Activated T-cell treated with anti-CD3 and anti-CD28 coated beads, Interleukin-2, amount 50 U/mL, for 4 hours (primary cell): ENCODE results near the gene ZFPL1. TPM values are rescaled to one million over a fixed set of nuclear protein-coding genes. Genes with fewer than 3 reads are reported as not detected.

Experiments
- ATAC-seq, 2 donors: fragments of 200-7000 bp; cut with Tn5 transposase; one replicate each; pipeline ENCODE4 v1.10.0; 2021
- DNase-seq: peaks from one replicate; pipeline ENCODE4 v3.0.0-alpha.2; 2020
- H3K27me3 Mint-ChIP-seq: one replicate; pipeline ENCODE4 v1.8.0; 2021; ENCODE audit warnings: low read depth, mixed read lengths
- H3K36me3 Mint-ChIP-seq: one replicate; pipeline ENCODE4 v1.8.0; 2022; ENCODE audit warnings: mixed read lengths; ENCODE audit not compliant: insufficient read depth
- H3K4me1 Mint-ChIP-seq: one replicate; pipeline ENCODE4 v1.8.0; 2021; ENCODE audit warnings: low read depth, mixed read lengths
- H3K4me3 Mint-ChIP-seq: one replicate; pipeline ENCODE4 v1.8.0; 2021; ENCODE audit warnings: mild to moderate bottlenecking, moderate library complexity, mixed read lengths
- H3K9me3 Mint-ChIP-seq: one replicate; pipeline ENCODE4 v1.8.0; 2021; ENCODE audit warnings: mixed read lengths
- total RNA-seq, 3 donors: library from RNA; stranded (reverse); gene quantifications; one replicate each; pipeline ENCODE4 v1.2.1, GENCODE V29; 2021

Gene ZFPL1
- total RNA-seq, 3 donors from 2014 or later = 36.5 to 37.1 (median 36.6) TPM

- H3K36me3 Mint-ChIP-seq = peaks cover 16% of the 10 kb centered on the region
- ATAC-seq (no peak), DNase-seq (no peak)
- peaks cover 32% of the 10 kb centered on the region for H3K4me1 Mint-ChIP-seq
- H3K27me3 Mint-ChIP-seq = no peaks in the 10 kb centered on the region
- no peaks in the 10 kb centered on the region for H3K9me3 Mint-ChIP-seq
- H3K4me3 Mint-ChIP-seq = peak overlapping the region; percentile 99
Observed at GRCh38 chr11:65131895-65132237, 47.8 kb downstream of the ZFPL1 start.

GRCh38 chr11:65132238-65132987 lies 48.4 kb downstream of the ZFPL1 start:
- ATAC-seq (no peak), DNase-seq (no peak)
- H3K36me3 Mint-ChIP-seq = peaks cover 12% of the 10 kb centered on the region
- no peaks in the 10 kb centered on the region for H3K27me3 Mint-ChIP-seq
- peak overlapping the region; percentile 99 for H3K4me3 Mint-ChIP-seq
- peaks cover 35% of the 10 kb centered on the region for H3K4me1 Mint-ChIP-seq
- H3K9me3 Mint-ChIP-seq = no peaks in the 10 kb centered on the region

GRCh38 chr11:65132988-65133700 lies 49.1 kb downstream of the ZFPL1 start:
- Mint-ChIP-seq H3K9me3 (no peaks in the 10 kb centered on the region), H3K4me1 (peaks cover 37% of the 10 kb centered on the region), H3K36me3 (peaks cover 12% of the 10 kb centered on the region), H3K27me3 (no peaks in the 10 kb centered on the region), H3K4me3 (peak overlapping the region; percentile 99)
- DNase-seq (peak; percentile 44), ATAC-seq (no peak)

GRCh38 chr11:65133724-65134123 lies 49.7 kb downstream of the ZFPL1 start:
- H3K36me3 Mint-ChIP-seq = peaks cover 12% of the 10 kb centered on the region
- ATAC-seq (peak in 1 of 2 donors; percentile 1), DNase-seq (no peak)
- no peaks in the 10 kb centered on the region for H3K9me3 Mint-ChIP-seq
- no peaks in the 10 kb centered on the region for H3K27me3 Mint-ChIP-seq
- H3K4me3 Mint-ChIP-seq = peak overlapping the region; percentile 99
- peaks cover 37% of the 10 kb centered on the region for H3K4me1 Mint-ChIP-seq

GRCh38 chr11:65134240-65134951 lies 50.4 kb downstream of the ZFPL1 start, which contains the start of gene SYVN1:
Gene SYVN1 (minus strand): TSS chr11:65134519. CDS start chr11:65133601, 918 bp downstream.
- Mint-ChIP-seq H3K4me1 (peaks cover 37% of the 10 kb centered on the region), H3K27me3 (no peaks in the 10 kb centered on the region), H3K9me3 (no peaks in the 10 kb centered on the region), H3K36me3 (peaks cover 12% of the 10 kb centered on the region), H3K4me3 (peak within 1 kb of the TSS; percentile 99)
- DNase-seq (peak; percentile 88), ATAC-seq (peak; percentile 84 to 87)

GRCh38 chr11:65134952-65135632 lies 51.1 kb downstream of the ZFPL1 start:
- peaks cover 37% of the 10 kb centered on the region for H3K4me1 Mint-ChIP-seq
- peak; percentile 87 to 89 for ATAC-seq

GRCh38 chr11:65135633-65136145 lies 51.7 kb downstream of the ZFPL1 start:
- peak overlapping the region; percentile 99 for H3K4me3 Mint-ChIP-seq
- no peaks in the 10 kb centered on the region for H3K9me3 Mint-ChIP-seq
- peaks cover 12% of the 10 kb centered on the region for H3K36me3 Mint-ChIP-seq
- H3K4me1 Mint-ChIP-seq = peaks cover 37% of the 10 kb centered on the region
- no peak for ATAC-seq
- no peaks in the 10 kb centered on the region for H3K27me3 Mint-ChIP-seq
- DNase-seq = no peak

More at GRCh38 chr11:65134952-65135632, 51.1 kb downstream of the ZFPL1 start:
- no peaks in the 10 kb centered on the region for H3K27me3 Mint-ChIP-seq
- DNase-seq = peak; percentile 76
- peak overlapping the region; percentile 99 for H3K4me3 Mint-ChIP-seq
- no peaks in the 10 kb centered on the region for H3K9me3 Mint-ChIP-seq
- H3K36me3 Mint-ChIP-seq = peaks cover 12% of the 10 kb centered on the region

- no peaks in the 10 kb centered on the region for H3K27me3 Mint-ChIP-seq
- peaks cover 8% of the 10 kb centered on the region for H3K36me3 Mint-ChIP-seq
- H3K4me3 Mint-ChIP-seq = peak overlapping the region; percentile 72
- H3K9me3 Mint-ChIP-seq = no peaks in the 10 kb centered on the region
- ATAC-seq (no peak), DNase-seq (no peak)
- peaks cover 36% of the 10 kb centered on the region for H3K4me1 Mint-ChIP-seq
Observed at GRCh38 chr11:65136515-65137096, 52.6 kb downstream of the ZFPL1 start.

Other genes starting within 250 kb of the ZFPL1 start
- under 1 TPM; 0.13 to 0.33 (median 0.18) TPM for gene CDC42BPG, start 239.6 kb upstream of the ZFPL1 start, total RNA-seq
- gene EHD1, start 205.6 kb upstream of the ZFPL1 start, total RNA-seq = 100 to 1,000 TPM in 2 of 3 donors, 10 to 100 TPM in 1; 86.3 to 121 (median 108) TPM
- gene ATG2A, start 167.0 kb upstream of the ZFPL1 start, total RNA-seq = 10 to 100 TPM; 20.6 to 24.1 (median 21.7) TPM
- gene PPP2R5B, start 159.5 kb upstream of the ZFPL1 start, total RNA-seq = 1 to 10 TPM; 6.9 to 8.2 (median 7.9) TPM
- gene GPHA2, start 148.3 kb upstream of the ZFPL1 start, total RNA-seq = not detected
- not detected for gene MAJIN, start 112.1 kb upstream of the ZFPL1 start, total RNA-seq
- under 1 TPM in 1 of 3 donors, not detected in 2; 0.33 TPM for gene BATF2, start 87.3 kb upstream of the ZFPL1 start, total RNA-seq
- 100 to 1,000 TPM in 2 of 3 donors, 10 to 100 TPM in 1; 84.9 to 104 (median 104) TPM for gene ARL2, start 70.1 kb upstream of the ZFPL1 start, total RNA-seq
- gene SNX15, start 56.8 kb upstream of the ZFPL1 start, total RNA-seq = 10 to 100 TPM; 11.5 to 13.5 (median 12.5) TPM
- gene SAC3D1, start 43.0 kb upstream of the ZFPL1 start, total RNA-seq = 10 to 100 TPM; 12.5 to 19.1 (median 15.2) TPM
- 1 to 10 TPM; 5.4 to 8.2 (median 7.7) TPM for gene NAALADL1, start 25.7 kb upstream of the ZFPL1 start, total RNA-seq
- gene CDCA5, start 182 bp upstream of the ZFPL1 start, total RNA-seq = 10 to 100 TPM; 26.4 to 37.1 (median 35.1) TPM
- 100 to 1,000 TPM; 161 to 165 (median 161) TPM for gene VPS51, start 12.0 kb downstream of the ZFPL1 start, total RNA-seq
- 10 to 100 TPM; 18.4 to 19.4 (median 18.7) TPM for gene TM7SF2, start 27.6 kb downstream of the ZFPL1 start, total RNA-seq
- gene ZNHIT2, start 33.5 kb downstream of the ZFPL1 start, total RNA-seq = 10 to 100 TPM; 25.9 to 28.1 (median 26.2) TPM
- 1,000 to 10,000 TPM; 1,673 to 1,831 (median 1,724) TPM for gene FAU, start 37.9 kb downstream of the ZFPL1 start, total RNA-seq
- 100 to 1,000 TPM; 102 to 110 (median 104) TPM for gene MRPL49, start 38.1 kb downstream of the ZFPL1 start, total RNA-seq
- gene SYVN1, start 50.3 kb downstream of the ZFPL1 start, total RNA-seq = 10 to 100 TPM; 36.8 to 51.5 (median 47.2) TPM
- gene SPDYC, start 86.0 kb downstream of the ZFPL1 start, total RNA-seq = not detected
- 10 to 100 TPM; 65.5 to 86.2 (median 81.9) TPM for gene CAPN1, start 97.7 kb downstream of the ZFPL1 start, total RNA-seq
- 10 to 100 TPM; 49.2 to 64.7 (median 57.6) TPM for gene POLA2, start 177.7 kb downstream of the ZFPL1 start, total RNA-seq
- gene CDC42EP2, start 230.6 kb downstream of the ZFPL1 start, total RNA-seq = 1 to 10 TPM; 1.3 to 1.9 (median 1.6) TPM
- gene DPF2, start 249.6 kb downstream of the ZFPL1 start, total RNA-seq = 10 to 100 TPM; 56.7 to 59.1 (median 58.0) TPM